ENCODE data around the gene PROK1.
A peak's percentile ranks its signal among the peaks of the same experiment; 100 is the strongest.

The PROK1 gene

GRCh38 chr1:110460253-110461220 is 9.6 kb downstream of the PROK1 start:
- in situ Hi-C loops (cut with MboI; ENCODE audit: low pct_unique_long_range_greater_than_20kb, low sequenced_read_pairs), result loop anchor here (25.0 kb wide), 1 partner anchor 273 kb away; no protein-coding TSS in a partner anchor
- peak; percentile 90 for DNase-seq

DNA sequence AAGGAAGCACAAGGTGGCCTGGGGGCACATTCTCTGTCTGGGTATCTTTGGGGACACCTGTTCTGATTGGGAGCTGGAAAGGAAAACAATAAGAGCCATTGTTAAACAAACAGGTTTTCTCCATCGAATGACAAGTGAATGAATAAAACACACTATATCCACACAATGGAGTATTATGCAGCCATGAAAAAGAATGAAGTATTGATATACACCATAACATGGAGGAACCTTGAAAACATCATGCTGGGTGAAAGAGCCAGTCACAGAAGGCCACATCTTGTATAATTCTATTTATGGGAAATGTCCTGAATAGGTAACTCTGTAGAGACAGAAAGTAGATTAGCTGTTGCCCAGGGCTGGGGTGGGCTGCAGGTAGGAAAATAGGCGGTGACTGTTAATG is 11.1 kb downstream of the PROK1 start:
- no peak for DNase-seq
- in situ Hi-C loops (cut with MboI; ENCODE audit: low pct_unique_long_range_greater_than_20kb, low sequenced_read_pairs), result loop anchor here (25.0 kb wide), 1 partner anchor 275 kb away; no protein-coding TSS in a partner anchor

- DNase-seq, result no peak
Measured at GRCh38 chr1:110462964-110463363, 12.0 kb downstream of the PROK1 start.

DNA sequence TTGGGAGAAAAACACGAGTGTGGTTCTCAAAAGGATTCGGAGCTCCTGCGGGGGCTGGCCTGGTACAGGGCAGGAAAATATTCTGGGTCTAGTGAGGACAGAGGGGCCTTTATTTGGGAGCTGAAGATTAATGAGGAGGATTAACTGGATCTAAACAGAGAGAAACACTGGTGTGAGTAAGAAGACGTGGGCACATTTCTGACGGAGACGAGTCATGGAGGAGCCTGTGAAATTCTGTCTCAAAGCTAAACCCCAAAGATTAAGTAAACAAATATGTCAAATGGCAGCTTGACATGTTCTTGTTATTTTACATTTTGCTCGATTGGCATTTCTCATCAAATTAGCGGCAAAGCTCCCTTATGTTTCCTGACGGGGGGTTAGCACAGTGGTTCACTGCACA is 12.8 kb downstream of the PROK1 start:
- DNase-seq, result no peak
- in situ Hi-C loops (cut with MboI; ENCODE audit: low pct_unique_long_range_greater_than_20kb, low sequenced_read_pairs), result loop anchor here (25.0 kb wide), 1 partner anchor 276 kb away; no protein-coding TSS in a partner anchor

More at GRCh38 chr1:110462964-110463363, 12.0 kb downstream of the PROK1 start:
- in situ Hi-C loops (cut with MboI; ENCODE audit: low pct_unique_long_range_greater_than_20kb, low sequenced_read_pairs), result loop anchor here (25.0 kb wide), 1 partner anchor 276 kb away; no protein-coding TSS in a partner anchor

DNA sequence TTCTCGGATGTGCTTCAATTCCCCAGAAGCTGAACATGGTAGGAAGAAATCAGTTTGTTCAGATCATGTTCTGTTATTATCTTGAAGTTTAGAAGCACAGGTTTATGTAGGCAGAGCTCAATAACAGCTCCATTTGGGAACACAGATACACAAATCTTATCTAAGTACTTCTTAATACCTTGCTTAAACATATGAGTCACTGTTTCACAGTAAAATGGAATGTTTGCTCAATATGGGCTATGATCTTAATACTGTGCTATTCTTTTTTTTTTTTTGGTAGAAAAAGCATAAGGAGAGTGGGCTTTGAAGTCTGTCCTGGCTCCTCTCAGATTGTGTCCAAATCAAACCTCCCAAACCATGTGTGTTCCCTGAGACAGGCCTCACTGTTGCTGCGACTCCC is 13.4 kb downstream of the PROK1 start:
- no peak for DNase-seq
- in situ Hi-C loops (cut with MboI; ENCODE audit: low pct_unique_long_range_greater_than_20kb, low sequenced_read_pairs), result loop anchor here (25.0 kb wide), 1 partner anchor 277 kb away; no protein-coding TSS in a partner anchor

GRCh38 chr1:110465038-110465813 is 14.3 kb downstream of the PROK1 start:
- in situ Hi-C loops (cut with MboI; ENCODE audit: low pct_unique_long_range_greater_than_20kb, low sequenced_read_pairs), result loop anchor here (25.0 kb wide), 1 partner anchor 278 kb away; no protein-coding TSS in a partner anchor

DNA sequence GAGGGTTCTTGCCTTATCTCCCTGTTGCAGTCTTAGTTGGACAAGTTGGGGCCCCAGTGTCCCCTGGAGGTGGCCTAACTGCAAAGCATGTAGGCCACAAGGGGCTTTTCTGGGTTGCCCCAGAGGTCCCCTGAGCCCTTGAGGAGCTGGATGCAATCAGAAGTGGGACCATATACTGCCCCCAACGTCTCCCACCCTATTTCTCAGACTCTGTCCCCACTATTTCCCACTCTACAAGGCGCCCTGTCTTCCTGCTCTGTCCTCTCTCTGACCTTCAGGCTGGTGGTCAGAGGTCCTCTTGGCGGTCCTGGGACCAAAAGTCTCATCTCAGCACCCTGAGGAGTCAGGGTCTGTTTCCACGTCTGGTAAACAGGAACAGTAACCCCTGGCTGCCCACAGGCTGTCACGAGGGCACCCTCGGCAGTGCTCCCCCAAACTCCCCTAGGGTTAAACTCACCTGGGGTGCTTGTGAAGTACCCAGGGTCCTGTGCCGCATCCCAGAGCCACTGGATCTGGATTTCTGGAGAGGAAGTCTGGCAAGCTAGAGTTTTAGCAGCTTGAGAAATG is 14.9 kb downstream of the PROK1 start:
- in situ Hi-C loops (cut with MboI; ENCODE audit: low pct_unique_long_range_greater_than_20kb, low sequenced_read_pairs), result loop anchor here (25.0 kb wide), 1 partner anchor 279 kb away; no protein-coding TSS in a partner anchor

More at GRCh38 chr1:110465038-110465813, 14.3 kb downstream of the PROK1 start:
- no peak for DNase-seq

DNA sequence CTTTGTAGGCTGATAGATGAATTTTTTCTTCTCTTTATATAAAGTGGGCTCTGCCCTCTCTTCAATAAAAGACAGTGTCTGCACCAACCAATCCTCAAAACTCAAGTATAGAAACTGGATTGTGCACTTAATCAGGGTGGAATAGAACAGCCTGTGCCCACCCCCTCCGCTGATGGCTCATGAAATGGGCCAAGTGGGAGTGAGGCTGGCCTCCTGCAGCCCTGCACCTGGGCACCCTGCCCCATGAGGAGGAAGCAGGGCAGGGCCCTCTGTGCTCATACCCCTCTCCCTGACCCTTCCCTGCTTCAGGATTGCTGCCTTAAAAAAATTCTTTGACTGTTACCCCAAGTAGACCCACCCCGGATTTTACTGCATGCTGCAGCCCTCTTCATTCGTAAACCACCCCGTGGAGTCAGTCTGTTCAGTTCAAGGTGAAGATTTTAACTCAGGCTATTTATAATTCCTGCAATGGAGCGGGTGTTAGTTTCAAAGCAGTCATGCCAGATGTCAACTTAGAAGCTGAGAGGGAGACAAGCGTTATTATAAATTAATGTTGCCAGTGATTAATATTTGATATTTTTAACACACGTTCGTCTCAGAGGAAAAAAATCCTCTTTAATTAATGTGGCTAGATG is 15.8 kb downstream of the PROK1 start:
- in situ Hi-C loops (cut with MboI; ENCODE audit: low pct_unique_long_range_greater_than_20kb, low sequenced_read_pairs), result loop anchor here (25.0 kb wide), 1 partner anchor 279 kb away; no protein-coding TSS in a partner anchor
- DNase-seq, result no peak

More for the DNA sequence above, 14.9 kb downstream of the PROK1 start:
- DNase-seq, result no peak

GRCh38 chr1:110471131-110471530 is 20.2 kb downstream of the PROK1 start:
- in situ Hi-C loops (cut with MboI; ENCODE audit: low pct_unique_long_range_greater_than_20kb, low sequenced_read_pairs), result loop anchor here (25.0 kb wide), 1 partner anchor 284 kb away; no protein-coding TSS in a partner anchor
- DNase-seq, result no peak

DNA sequence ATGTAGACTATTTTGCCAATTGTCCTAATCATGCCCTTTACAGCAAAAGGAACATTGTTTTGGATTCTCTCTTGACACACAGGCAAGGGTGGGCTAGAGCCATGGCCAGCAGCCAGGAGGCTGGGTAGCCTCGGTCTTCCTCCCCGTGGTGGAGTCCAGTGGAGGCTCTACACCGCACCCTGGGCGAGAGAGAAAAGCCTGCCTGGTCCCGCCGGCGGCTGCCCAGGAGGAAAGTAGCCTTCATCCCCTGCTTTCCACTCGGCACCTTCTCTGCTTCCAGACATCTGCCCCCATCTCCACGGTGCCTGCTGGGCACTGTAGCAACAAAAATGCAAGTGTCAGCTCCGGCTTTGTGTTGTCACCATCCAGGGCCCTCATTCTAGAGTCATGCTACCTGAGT is 21.6 kb downstream of the PROK1 start:
- in situ Hi-C loops (cut with MboI; ENCODE audit: low pct_unique_long_range_greater_than_20kb, low sequenced_read_pairs), result loop anchor here (25.0 kb wide), 1 partner anchor 285 kb away; no protein-coding TSS in a partner anchor
- no peak for DNase-seq

DNA sequence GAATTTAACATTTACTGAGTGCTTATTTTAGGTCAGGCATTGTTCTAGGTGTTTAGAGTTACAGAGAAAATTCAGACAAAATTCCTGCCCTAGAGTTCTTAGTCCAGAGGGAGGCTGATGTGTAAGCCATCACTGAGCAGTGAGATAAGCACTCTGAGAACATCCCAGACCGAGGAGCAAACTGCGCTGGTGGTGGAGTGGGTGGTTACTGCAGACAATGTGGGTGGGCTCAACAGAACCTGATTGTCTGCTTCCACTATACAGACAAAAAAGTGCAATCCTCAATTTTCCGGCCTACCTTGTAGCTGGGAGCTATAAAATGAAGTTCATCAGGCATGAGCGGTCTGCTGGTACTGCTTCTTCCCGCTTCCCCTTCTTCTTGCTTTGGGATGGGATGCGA is 23.5 kb downstream of the PROK1 start:
- no peak for DNase-seq
- in situ Hi-C loops (cut with MboI; ENCODE audit: low pct_unique_long_range_greater_than_20kb, low sequenced_read_pairs), result loop anchor here (25.0 kb wide), 1 partner anchor 287 kb away; no protein-coding TSS in a partner anchor

DNA sequence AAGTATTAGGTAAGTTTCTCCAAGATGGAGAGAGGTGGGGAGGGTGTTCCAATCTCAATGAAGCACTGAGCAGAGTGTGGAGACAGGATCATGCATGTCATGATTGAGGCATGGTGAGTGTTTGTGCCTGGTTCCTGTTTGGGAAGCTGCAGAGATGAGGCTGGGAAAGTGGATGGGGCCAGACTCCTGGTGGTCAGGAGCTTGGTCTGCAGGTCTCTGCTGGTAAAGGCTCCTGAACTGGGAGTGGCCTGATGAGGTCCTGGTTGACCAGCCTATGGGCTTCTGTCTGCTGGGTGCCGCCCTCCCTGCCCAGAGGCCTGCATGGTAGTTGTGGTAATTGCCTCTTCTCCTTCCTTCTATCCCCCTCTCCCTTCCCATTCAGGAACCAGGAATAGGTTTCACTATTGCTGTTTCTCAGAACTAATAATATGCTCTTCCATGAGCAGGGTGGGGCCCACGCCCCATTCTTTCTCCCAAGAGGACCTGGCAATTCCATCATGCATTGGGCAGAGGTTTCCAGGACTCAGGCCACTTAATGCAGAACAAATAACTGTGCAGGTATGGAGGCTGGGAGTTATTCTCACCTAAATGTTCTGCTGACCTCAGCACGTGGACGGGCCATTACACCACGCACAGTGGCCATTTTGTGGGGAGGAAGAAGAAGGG is 24.5 kb downstream of the PROK1 start:
- in situ Hi-C loops (cut with MboI; ENCODE audit: low pct_unique_long_range_greater_than_20kb, low sequenced_read_pairs), result no loop called here
- no peak for DNase-seq

- in situ Hi-C loops (cut with MboI; ENCODE audit: low pct_unique_long_range_greater_than_20kb, low sequenced_read_pairs), result no loop called here
- DNase-seq, result no peak
Measured at GRCh38 chr1:110476028-110476765, 25.2 kb downstream of the PROK1 start.

GRCh38 chr1:110477041-110477440 is 26.1 kb downstream of the PROK1 start:
- in situ Hi-C loops (cut with MboI; ENCODE audit: low pct_unique_long_range_greater_than_20kb, low sequenced_read_pairs), result no loop called here
- DNase-seq, result no peak

- no peak for DNase-seq
- in situ Hi-C loops (cut with MboI; ENCODE audit: low pct_unique_long_range_greater_than_20kb, low sequenced_read_pairs), result no loop called here
Measured at GRCh38 chr1:110477445-110477957, 26.6 kb downstream of the PROK1 start.

DNA sequence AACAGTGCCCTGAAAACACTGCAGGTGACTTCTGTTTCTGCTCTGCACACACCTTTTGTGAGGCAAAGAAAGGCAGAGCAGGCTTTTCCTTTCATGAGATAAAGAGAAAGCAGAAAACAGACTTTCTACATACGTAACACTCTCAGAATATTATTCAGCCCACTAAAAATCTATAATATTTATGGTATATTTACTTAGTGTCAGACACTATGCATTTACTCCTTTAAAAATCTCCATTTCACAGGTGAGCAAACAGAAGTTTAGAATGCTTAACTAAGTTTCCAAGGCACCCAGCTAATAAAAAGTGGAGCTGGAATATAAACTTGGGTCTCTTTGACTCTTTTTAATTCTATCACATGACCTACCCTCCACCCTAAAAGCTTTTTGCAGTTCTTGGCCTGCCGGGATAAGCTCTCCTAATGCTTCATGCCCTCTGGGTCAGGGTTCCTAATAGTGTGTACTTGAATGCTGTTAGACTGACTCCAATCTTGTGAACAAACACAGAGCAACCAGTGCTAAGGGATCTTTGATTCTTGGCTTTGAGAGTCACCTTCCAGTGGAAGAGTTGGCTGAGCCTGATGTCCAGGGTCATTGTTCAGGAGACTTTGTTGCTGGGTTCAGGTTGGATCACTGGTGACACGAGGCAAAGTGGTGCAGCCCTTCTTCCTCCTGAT is 27.2 kb downstream of the PROK1 start:
- DNase-seq, result no peak
- in situ Hi-C loops (cut with MboI; ENCODE audit: low pct_unique_long_range_greater_than_20kb, low sequenced_read_pairs), result no loop called here

DNA sequence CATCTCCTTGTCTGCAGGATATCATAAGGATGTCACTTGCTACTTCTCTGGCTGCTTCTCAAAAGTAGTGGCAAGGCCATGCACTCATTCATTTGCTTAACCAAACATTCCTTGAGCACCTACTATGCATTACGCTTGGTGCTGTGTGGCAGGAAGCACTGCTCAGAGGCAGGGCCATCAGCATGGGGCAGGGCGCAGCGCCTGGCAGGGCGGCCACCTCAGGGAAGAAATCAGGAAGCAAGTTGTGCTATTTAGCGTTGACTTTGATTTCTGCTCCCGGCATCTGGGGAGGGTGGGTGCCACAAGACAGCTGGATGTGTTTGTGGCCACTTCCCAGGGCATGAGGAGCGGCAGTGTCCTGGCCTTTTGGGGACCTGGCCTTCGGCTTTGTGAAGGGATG is 27.9 kb downstream of the PROK1 start:
- in situ Hi-C loops (cut with MboI; ENCODE audit: low pct_unique_long_range_greater_than_20kb, low sequenced_read_pairs), result no loop called here
- DNase-seq, result no peak

Data from KBM-7 (cell line).